OCI-LY1 (cell line): Measurements from ENCODE around the gene SORBS2.
A peak's percentile ranks its signal among the peaks of the same experiment; 100 is the strongest.

ENCODE experiments used
- H2AFZ ChIP-seq: fragments of 200-600 bp; sonication (generic), shearing (Covaris generic); 2 replicates; pipeline ENCODE4 v1.6.0; 2014; ENCODE audit warnings: antibody characterized with exemption, mild to moderate bottlenecking, low read length
- H3F3A ChIP-seq: fragments of 200-600 bp; sonication (generic), shearing (Covaris generic); 2 replicates; pipeline ENCODE4 v1.6.0; 2014; ENCODE audit warnings: mild to moderate bottlenecking, antibody characterized with exemption, low read length, moderate library complexity; ENCODE audit not compliant: insufficient read depth
- H3K27ac ChIP-seq: fragments of 200-600 bp; sonication (generic); 2 replicates; pipeline ENCODE4 v1.5.1; 2014; ENCODE audit warnings: low read length, mixed run types, mild to moderate bottlenecking, low read depth; ENCODE audit not compliant: poor library complexity, severe bottlenecking
- H3K27me3 ChIP-seq: fragments of 200-600 bp; sonication (generic); 2 replicates; pipeline ENCODE4 v1.6.0; 2014; ENCODE audit warnings: antibody characterized with exemption, mild to moderate bottlenecking, low read length, moderate library complexity; ENCODE audit not compliant: insufficient read depth
- H3K36me3 ChIP-seq: fragments of 200-600 bp; sonication (generic); 2 replicates; pipeline ENCODE4 v1.6.1; 2014; ENCODE audit warnings: mild to moderate bottlenecking, antibody characterized with exemption, low read length, moderate library complexity, mixed read lengths; ENCODE audit not compliant: insufficient read depth
- H3K4me1 ChIP-seq: fragments of 200-600 bp; sonication (generic); 2 replicates; pipeline ENCODE4 v1.5.1; 2014; ENCODE audit warnings: mild to moderate bottlenecking, low read length, moderate library complexity; ENCODE audit not compliant: insufficient read depth, severe bottlenecking
- H3K4me2 ChIP-seq: fragments of 200-600 bp; sonication (generic), shearing (Covaris generic); 2 replicates; pipeline ENCODE4 v1.6.1; 2014; ENCODE audit warnings: low read length
- H3K4me3 ChIP-seq: fragments of 200-600 bp; sonication (generic); 2 replicates; pipeline ENCODE4 v1.5.1; 2014; ENCODE audit warnings: low read length, low read depth, mild to moderate bottlenecking, mixed read lengths; ENCODE audit not compliant: poor library complexity, severe bottlenecking
- H3K79me2 ChIP-seq: fragments of 200-600 bp; shearing (Covaris generic); 2 replicates; pipeline ENCODE4 v1.6.1; 2016; ENCODE audit warnings: mixed run types, low read length, mixed read lengths; ENCODE audit not compliant: insufficient read depth
- H3K9ac ChIP-seq: fragments of 200-600 bp; sonication (generic), shearing (Covaris generic); 2 replicates; pipeline ENCODE4 v1.6.1; 2014; ENCODE audit warnings: mild to moderate bottlenecking, low read length, mixed read lengths
- H3K9me2 ChIP-seq: fragments of 200-600 bp; sonication (generic), shearing (Covaris generic); 2 replicates; pipeline ENCODE4 v1.6.1; 2014; ENCODE audit warnings: low read depth, mild to moderate bottlenecking, low read length, mixed read lengths
- H3K9me3 ChIP-seq: fragments of 200-600 bp; shearing (Covaris generic); 2 replicates; pipeline ENCODE4 v1.6.1; 2014; ENCODE audit warnings: low read length, mixed read lengths
- H4K20me1 ChIP-seq: fragments of 200-600 bp; sonication (generic), shearing (Covaris generic); 2 replicates; pipeline ENCODE4 v1.6.0; 2016; ENCODE audit warnings: mild to moderate bottlenecking, low read length; ENCODE audit not compliant: insufficient read depth
- EZH2 ChIP-seq: fragments of 200-600 bp; sonication (generic), shearing (Covaris generic); IDR thresholded peaks from 2 replicates; pipeline ENCODE4 v1.8.0; 2017; ENCODE audit warnings: borderline replicate concordance, mixed run types, mild to moderate bottlenecking, antibody characterized with exemption, low read length, moderate library complexity, mixed read lengths
- TF ChIP-seq, protein P1 (sequence below): fragments of 200-600 bp; sonication (generic), shearing (Covaris generic); IDR thresholded peaks from 2 replicates; pipeline ENCODE4 v1.5.1; 2017; ENCODE audit warnings: mild to moderate bottlenecking, antibody characterized with exemption, low read length, moderate library complexity, mixed read lengths

The SORBS2 gene

DNA sequence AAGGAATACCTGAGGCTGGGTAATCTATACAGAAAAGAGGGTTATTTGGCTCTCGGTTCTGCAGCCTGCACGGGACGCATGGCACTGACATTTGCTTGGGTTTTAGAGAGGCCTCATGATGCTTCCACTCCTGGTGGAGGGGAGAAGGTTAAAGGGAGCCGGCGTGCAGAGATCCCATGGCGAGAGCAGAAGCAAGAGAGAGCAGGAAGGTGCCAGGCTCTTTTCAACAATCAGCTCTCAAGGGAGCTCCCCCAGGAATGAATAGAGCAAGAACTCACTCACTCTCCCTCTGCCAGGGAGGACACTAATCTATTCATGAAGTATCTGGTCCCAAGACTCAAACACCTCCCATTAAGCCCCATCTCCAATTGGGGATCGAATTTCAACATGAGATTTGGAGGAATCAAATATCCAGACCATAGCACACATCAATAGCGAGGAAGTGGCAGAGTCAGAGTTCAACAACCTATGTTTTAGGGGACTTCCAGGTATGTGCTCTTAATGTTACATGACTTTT lies 109.8 kb downstream of the SORBS2 start:
- Histone ChIP-seq H3K4me3 (no peak overlapping the region), H3K27me3 (no peaks in the 10 kb centered on the region), H3K36me3 (peaks cover 10% of the 10 kb centered on the region), H3F3A (no peaks in the 10 kb centered on the region), H2AFZ (no peak overlapping the region), H3K27ac (no peak overlapping the region), H3K4me2 (no peak overlapping the region), H3K4me1 (peaks cover 17% of the 10 kb centered on the region), H3K9me3 (no peaks in the 10 kb centered on the region; the same call in 1 of the 2 replicates), H3K9me2 (no peaks in the 10 kb centered on the region), H3K79me2 (no peaks in the 10 kb centered on the region), H4K20me1 (no peaks in the 10 kb centered on the region), H3K9ac (no peak overlapping the region)
- TF ChIP-seq, protein P1, sequence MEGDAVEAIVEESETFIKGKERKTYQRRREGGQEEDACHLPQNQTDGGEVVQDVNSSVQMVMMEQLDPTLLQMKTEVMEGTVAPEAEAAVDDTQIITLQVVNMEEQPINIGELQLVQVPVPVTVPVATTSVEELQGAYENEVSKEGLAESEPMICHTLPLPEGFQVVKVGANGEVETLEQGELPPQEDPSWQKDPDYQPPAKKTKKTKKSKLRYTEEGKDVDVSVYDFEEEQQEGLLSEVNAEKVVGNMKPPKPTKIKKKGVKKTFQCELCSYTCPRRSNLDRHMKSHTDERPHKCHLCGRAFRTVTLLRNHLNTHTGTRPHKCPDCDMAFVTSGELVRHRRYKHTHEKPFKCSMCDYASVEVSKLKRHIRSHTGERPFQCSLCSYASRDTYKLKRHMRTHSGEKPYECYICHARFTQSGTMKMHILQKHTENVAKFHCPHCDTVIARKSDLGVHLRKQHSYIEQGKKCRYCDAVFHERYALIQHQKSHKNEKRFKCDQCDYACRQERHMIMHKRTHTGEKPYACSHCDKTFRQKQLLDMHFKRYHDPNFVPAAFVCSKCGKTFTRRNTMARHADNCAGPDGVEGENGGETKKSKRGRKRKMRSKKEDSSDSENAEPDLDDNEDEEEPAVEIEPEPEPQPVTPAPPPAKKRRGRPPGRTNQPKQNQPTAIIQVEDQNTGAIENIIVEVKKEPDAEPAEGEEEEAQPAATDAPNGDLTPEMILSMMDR: no peak
- no peak for TF ChIP-seq EZH2

DNA sequence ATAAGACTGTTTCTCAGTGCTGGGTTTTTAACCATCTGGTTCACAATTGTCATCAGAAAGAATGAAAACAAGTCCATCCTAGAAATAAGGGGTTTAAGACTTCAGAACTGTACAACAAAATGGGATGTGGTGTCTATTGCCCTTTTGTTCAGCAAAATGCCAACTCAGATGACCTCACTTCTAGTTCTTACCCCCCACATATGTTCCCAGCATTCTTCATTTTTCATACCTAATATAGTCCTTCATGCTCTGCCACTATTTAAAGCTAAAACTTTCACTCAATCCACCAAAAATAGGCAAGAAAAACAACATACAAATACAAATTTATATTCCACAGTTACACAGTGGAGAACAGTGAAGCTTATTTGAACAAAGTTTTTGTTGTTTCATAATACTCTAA lies 111.4 kb downstream of the SORBS2 start:
- 0 out of 2 replicates have a peak, but pooled peaks cover 1% of the 10 kb centered on the region for H3K36me3 ChIP-seq
- no peak for TF ChIP-seq EZH2
- TF ChIP-seq, protein P1: no peak
- 0 out of 2 replicates have a peak overlapping the region, but pooled peaks have one; percentile 17 for H3K4me2 ChIP-seq
- no peaks in the 10 kb centered on the region for H3F3A ChIP-seq
- no peaks in the 10 kb centered on the region for H4K20me1 ChIP-seq
- no peak overlapping the region for H3K4me3 ChIP-seq
- H3K9ac ChIP-seq: no peak overlapping the region
- no peak overlapping the region for H2AFZ ChIP-seq
- H3K79me2 ChIP-seq: no peaks in the 10 kb centered on the region
- peaks cover 17% of the 10 kb centered on the region for H3K4me1 ChIP-seq
- H3K27me3 ChIP-seq: no peaks in the 10 kb centered on the region
- no peak overlapping the region for H3K27ac ChIP-seq
- no peaks in the 10 kb centered on the region; the same call in 1 of the 2 replicates for H3K9me3 ChIP-seq
- no peaks in the 10 kb centered on the region for H3K9me2 ChIP-seq

DNA sequence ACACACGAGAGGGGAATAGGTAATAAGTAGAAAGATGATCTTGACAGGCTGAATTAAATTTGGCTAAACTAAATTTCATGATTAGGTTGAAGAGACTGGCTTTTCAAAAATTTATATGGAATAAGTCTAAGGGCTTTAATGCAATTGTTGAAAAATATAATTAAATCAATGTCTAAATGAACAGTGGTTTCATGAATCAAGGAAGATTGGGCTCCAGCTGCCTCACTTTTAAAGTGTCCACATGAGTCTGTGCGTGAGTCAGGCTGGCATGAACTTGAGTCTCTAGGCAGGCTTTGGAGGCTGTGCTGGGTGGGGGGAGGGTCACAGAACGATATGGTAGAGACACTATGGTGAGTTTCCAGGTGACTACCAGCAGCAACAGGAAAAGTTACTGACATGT lies 111.9 kb downstream of the SORBS2 start:
- H3F3A ChIP-seq: no peaks in the 10 kb centered on the region
- H3K4me2 ChIP-seq: no peak overlapping the region
- H3K4me3 ChIP-seq: no peak overlapping the region
- no peaks in the 10 kb centered on the region for H3K9me2 ChIP-seq
- no peak overlapping the region for H3K27ac ChIP-seq
- H2AFZ ChIP-seq: no peak overlapping the region
- no peaks in the 10 kb centered on the region for H3K79me2 ChIP-seq
- peaks cover 17% of the 10 kb centered on the region for H3K4me1 ChIP-seq
- no peaks in the 10 kb centered on the region for H4K20me1 ChIP-seq
- no peaks in the 10 kb centered on the region for H3K27me3 ChIP-seq
- no peak for TF ChIP-seq EZH2
- TF ChIP-seq, protein P1: no peak
- no peaks in the 10 kb centered on the region for H3K36me3 ChIP-seq
- no peak overlapping the region for H3K9ac ChIP-seq
- H3K9me3 ChIP-seq: no peaks in the 10 kb centered on the region
